Measurements from ENCODE around the gene TPRG1L.

GRCh38 chr1:3632716-3633343 lies 8.0 kb downstream of the TPRG1L start:
- TF ChIP-seq CTCF (IDR thresholded peaks at IDR 0.05 in 8 of 11, conservative IDR thresholded peaks at IDR 0.05 in 3 of 11) (no peak), POLR2A (IDR thresholded peaks at IDR 0.05) (no peak), POLR2AphosphoS5 (IDR thresholded peaks at IDR 0.05) (no peak)

Data from spleen (tissue), 7 donors.